A549 (cell line): ENCODE measurements around the gene LASP1NB.
"Not testable (repeated sequence)": the region's sequence is repeated elsewhere in the genome, so short reads cannot be mapped to it uniquely, and the experiment has no call there.

Source experiments
- CTCF ChIP-seq: fragments of >200 bp; sonication (Bioruptor Twin); formaldehyde crosslinking; IDR thresholded peaks from 3 replicates; pipeline ENCODE4 v1.5.1; 2016
- EHMT2 ChIP-seq: fragments of 200-600 bp; sonication (generic); IDR thresholded peaks from 2 replicates; pipeline ENCODE4 v1.6.1; 2016; ENCODE audit warnings: antibody characterized with exemption, low read depth, mild to moderate bottlenecking, moderate library complexity
- EP300 ChIP-seq, 2 experiments: fragments of >200 bp; sonication (Bioruptor Twin); formaldehyde crosslinking; IDR thresholded peaks; 2 replicates in 1 of 2; 3 replicates in 1 of 2; pipeline ENCODE4 v1.6.1; 2016 to 2017
- JUNB ChIP-seq: fragments of >200 bp; sonication (Bioruptor Twin); formaldehyde crosslinking; IDR thresholded peaks from 2 replicates; pipeline ENCODE4 v1.6.1; 2016
- MAFK ChIP-seq: fragments of 450-650 bp; IDR thresholded peaks from 2 replicates; pipeline ENCODE4 v1.6.1; 2014; ENCODE audit not compliant: partially characterized antibody
- MAZ ChIP-seq: fragments of 150-350 bp; IDR thresholded peaks from 2 replicates; pipeline ENCODE4 v1.6.1; 2014; ENCODE audit warnings: antibody characterized with exemption, low read depth, low read length, borderline replicate concordance
- NR3C1 ChIP-seq: fragments of >200 bp; sonication (Bioruptor Twin); formaldehyde crosslinking; IDR thresholded peaks from 3 replicates; pipeline ENCODE4 v1.6.1; 2017
- POLR2A ChIP-seq: IDR thresholded peaks from 2 replicates; pipeline ENCODE4 v1.6.1; 2012; ENCODE audit warnings: mild to moderate bottlenecking, low read length
- SREBF2 ChIP-seq: fragments of 450-650 bp; IDR thresholded peaks from 2 replicates; pipeline ENCODE4 v1.6.1; 2014; ENCODE audit warnings: mild to moderate bottlenecking, moderate library complexity

- not testable (repeated sequence) for TF ChIP-seq JUNB; CTCF; NR3C1; EP300 (IDR thresholded peaks at IDR 0.05); POLR2A; MAFK; EHMT2; SREBF2; MAZ
Observed at GRCh38 chr17:38933962-38934361, 8.5 kb downstream of the LASP1NB start.
